ENCODE data around the gene C9orf78. TPM values are rescaled to one million over a fixed set of nuclear protein-coding genes. Genes with fewer than 3 reads are reported as not detected.
"Not testable (repeated sequence)": the region's sequence is repeated elsewhere in the genome, so short reads cannot be mapped to it uniquely, and the experiment has no call there.

The C9orf78 gene
- total RNA-seq, 5 donors from 2014 or later (not counting 1 experiment from before 2014, with no cell fraction given): 80.5 to 112 (median 90.2) TPM

DNA sequence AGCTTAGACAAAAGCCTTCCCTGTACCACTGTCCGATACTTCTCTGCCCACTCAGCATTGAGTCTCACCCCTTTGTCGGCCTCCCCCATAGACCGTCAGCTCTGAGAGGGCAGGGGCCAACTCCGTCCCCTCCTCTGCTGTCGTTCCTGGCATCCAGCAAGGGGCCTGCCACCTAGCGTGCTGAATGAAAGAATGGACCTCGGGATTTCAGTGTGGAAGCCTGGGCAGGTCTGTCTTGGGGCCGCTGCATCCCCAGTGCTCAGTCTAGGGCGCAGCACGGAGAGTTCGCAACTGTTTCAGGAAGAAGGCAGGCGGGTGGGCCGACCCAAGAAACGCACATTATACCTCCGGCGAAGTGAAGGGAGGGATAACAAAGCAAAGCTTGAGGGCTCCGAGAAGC, 33.6 kb downstream of the C9orf78 start:
- peaks cover 0 to 9% of the 10 kb centered on the region in 2 donors for H3K36me3 ChIP-seq (ENCODE audit: control insufficient read depth in 2 of 2, extremely low read depth in 1 of 2, insufficient read depth in 1 of 2, low read length in 1 of 2)
- ATAC-seq (replicated peaks in 1 of 4): no peak
- CTCF ChIA-PET: no interaction called here

GRCh38 chr9:129798973-129799372, 36.1 kb downstream of the C9orf78 start:
- peaks cover 1 to 5% (median 5%) of the 10 kb centered on the region in 3 donors for H3K4me1 Mint-ChIP-seq
- ATAC-seq (replicated peaks in 1 of 4) (no peak), DNase-seq (no peak)
- WGBS (ENCODE audit: insufficient coverage): 100% methylated on average over 2 of the region's 6 CpGs
- Histone ChIP-seq H3K36me3 (ENCODE audit: control insufficient read depth in 2 of 2, extremely low read depth in 1 of 2, insufficient read depth in 1 of 2, low read length in 1 of 2) (no peaks in the 10 kb centered on the region), H3K4me1 (ENCODE audit: control insufficient read depth in 1 of 2, extremely low read depth in 1 of 2, insufficient read depth in 2 of 2, low read length in 2 of 2) (peaks cover 3 to 11% of the 10 kb centered on the region in 2 experiments), H3K27me3 (replicated peaks in 1 of 2; ENCODE audit: control insufficient read depth in 2 of 2, extremely low read depth in 1 of 2, insufficient read depth in 2 of 2, low read length in 1 of 2) (peaks cover 0 to 2% of the 10 kb centered on the region in 2 experiments), H3K9me3 (no peaks in the 10 kb centered on the region), H3K4me3 (ENCODE audit: control insufficient read depth in 1 of 2, extremely low read depth in 1 of 2, low read length in 1 of 2) (no peak overlapping the region), H3K27ac (ENCODE audit: low read length) (no peak overlapping the region)
- ChIA-PET POLR2A (no interaction called here), CTCF (no interaction called here)
- no peak overlapping the region for H3K27ac Mint-ChIP-seq
- H3K4me3 Mint-ChIP-seq: no peak overlapping the region
- no peaks in the 10 kb centered on the region for H3K27me3 Mint-ChIP-seq
- H3K36me3 Mint-ChIP-seq: no peaks in the 10 kb centered on the region
- no peaks in the 10 kb centered on the region for H3K9me3 Mint-ChIP-seq

More for the DNA sequence above, 33.6 kb downstream of the C9orf78 start:
- no peaks in the 10 kb centered on the region for H3K27me3 Mint-ChIP-seq
- no peaks in the 10 kb centered on the region for H3K9me3 Mint-ChIP-seq
- H3K27ac ChIP-seq (ENCODE audit: low read length): no peak overlapping the region
- H3K4me3 ChIP-seq (ENCODE audit: control insufficient read depth in 1 of 2, extremely low read depth in 1 of 2, low read length in 1 of 2): no peak overlapping the region
- H3K36me3 Mint-ChIP-seq: peaks cover 7% of the 10 kb centered on the region
- POLR2A ChIA-PET: no interaction called here
- H3K27ac Mint-ChIP-seq: peak overlapping the region; percentile 36 to 52
- H3K4me1 Mint-ChIP-seq: peaks cover 19 to 24% (median 21%) of the 10 kb centered on the region in 3 donors
- H3K4me3 Mint-ChIP-seq: peak overlapping the region; percentile 64 to 91 (median 85)
- no peak for DNase-seq
- WGBS (ENCODE audit: insufficient coverage): 97% methylated on average over 16 of the region's 17 CpGs
- no peaks in the 10 kb centered on the region for H3K9me3 ChIP-seq
- no peaks in the 10 kb centered on the region for H3K27me3 ChIP-seq (replicated peaks in 1 of 2; ENCODE audit: control insufficient read depth in 2 of 2, extremely low read depth in 1 of 2, insufficient read depth in 2 of 2, low read length in 1 of 2)
- H3K4me1 ChIP-seq (ENCODE audit: control insufficient read depth in 1 of 2, extremely low read depth in 1 of 2, insufficient read depth in 2 of 2, low read length in 2 of 2): peaks cover 6 to 23% of the 10 kb centered on the region in 2 experiments

DNA sequence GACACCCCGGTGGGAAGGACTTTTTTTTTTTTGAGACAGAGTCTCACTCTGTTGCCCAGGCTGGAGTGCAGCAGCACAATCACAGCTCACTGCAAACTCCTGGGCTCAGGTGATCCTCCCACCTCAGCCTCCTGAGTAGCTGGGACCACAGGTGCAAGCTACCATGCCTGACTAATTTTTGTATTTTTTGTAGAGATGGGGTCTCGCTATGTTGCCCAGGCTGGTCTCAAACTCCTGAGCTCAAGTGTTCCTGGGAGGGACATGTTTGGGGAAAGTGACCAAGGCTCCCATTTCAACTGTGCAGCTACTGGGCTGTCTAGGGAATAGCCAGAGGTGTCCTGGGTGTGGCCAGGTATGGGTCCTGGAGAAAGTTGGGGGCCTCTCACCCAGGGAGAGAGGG, 39.0 kb downstream of the C9orf78 start:
- H3K27me3 ChIP-seq (replicated peaks in 1 of 2; ENCODE audit: control insufficient read depth in 2 of 2, extremely low read depth in 1 of 2, insufficient read depth in 2 of 2, low read length in 1 of 2); POLR2A ChIA-PET; H3K4me1 Mint-ChIP-seq; H3K27me3 Mint-ChIP-seq; DNase-seq; H3K9me3 Mint-ChIP-seq; H3K27ac Mint-ChIP-seq; H3K27ac ChIP-seq (ENCODE audit: low read length); H3K4me3 Mint-ChIP-seq; H3K36me3 ChIP-seq (ENCODE audit: control insufficient read depth in 2 of 2, extremely low read depth in 1 of 2, insufficient read depth in 1 of 2, low read length in 1 of 2); H3K9me3 ChIP-seq; H3K4me1 ChIP-seq (ENCODE audit: control insufficient read depth in 1 of 2, extremely low read depth in 1 of 2, insufficient read depth in 2 of 2, low read length in 2 of 2); H3K36me3 Mint-ChIP-seq; H3K4me3 ChIP-seq (ENCODE audit: control insufficient read depth in 1 of 2, extremely low read depth in 1 of 2, low read length in 1 of 2); ATAC-seq (replicated peaks in 1 of 4): not testable (repeated sequence)
- WGBS (ENCODE audit: insufficient coverage): 100% methylated on average over 1 of the region's 2 CpGs
- CTCF ChIA-PET: interaction anchor here in 1 of 2 donors (0.9 kb wide), 1 partner anchor 70 kb away, joined by 3 read pairs; no protein-coding TSS in a partner anchor

GRCh38 chr9:129794549-129794948, 40.5 kb downstream of the C9orf78 start:
- POLR2A ChIA-PET: no interaction called here

DNA sequence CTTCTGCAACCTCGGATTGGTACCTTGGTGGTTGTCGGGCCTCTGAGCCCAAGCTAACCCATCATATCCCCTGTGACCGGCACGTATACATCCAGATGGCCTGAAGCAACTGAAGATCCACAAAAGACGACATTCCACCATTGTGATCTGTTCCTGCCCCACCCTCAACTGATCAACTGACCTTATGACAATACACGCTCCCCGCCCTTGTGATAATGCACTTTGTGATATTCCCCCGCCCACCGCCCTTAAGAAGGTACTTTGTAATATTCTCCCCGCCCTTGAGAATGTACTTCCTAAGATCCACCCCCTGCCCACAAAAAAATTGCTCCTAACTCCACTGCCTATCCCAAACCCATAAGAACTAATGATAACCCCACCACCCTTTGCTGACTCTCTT, 48.6 kb downstream of the C9orf78 start:
- H3K4me3 ChIP-seq (ENCODE audit: control insufficient read depth in 1 of 2, extremely low read depth in 1 of 2, low read length in 1 of 2): no peak overlapping the region
- no peak overlapping the region for H3K4me3 Mint-ChIP-seq
- CTCF ChIA-PET: interaction anchor here (0.7 kb wide), 2 partner anchors 139 to 653 kb away, joined by 4 to 12 read pairs; no protein-coding TSS in a partner anchor
- H3K9me3 ChIP-seq: no peaks in the 10 kb centered on the region
- DNase-seq: no peak
- peaks cover 6 to 14% of the 10 kb centered on the region in 2 donors for H3K27me3 Mint-ChIP-seq
- no peaks in the 10 kb centered on the region for H3K36me3 ChIP-seq (ENCODE audit: control insufficient read depth in 2 of 2, extremely low read depth in 1 of 2, insufficient read depth in 1 of 2, low read length in 1 of 2)
- no peak overlapping the region for H3K27ac Mint-ChIP-seq
- peaks cover 0 to 11% of the 10 kb centered on the region in 2 experiments for H3K4me1 ChIP-seq (ENCODE audit: control insufficient read depth in 1 of 2, extremely low read depth in 1 of 2, insufficient read depth in 2 of 2, low read length in 2 of 2)
- POLR2A ChIA-PET: interaction anchor here in 1 of 2 donors (0.7 kb wide), 1 partner anchor 162 kb away, joined by 4 read pairs; no protein-coding TSS in a partner anchor
- WGBS (ENCODE audit: insufficient coverage): 95% methylated on average over 10 of the region's 10 CpGs
- no peaks in the 10 kb centered on the region for H3K9me3 Mint-ChIP-seq
- peaks cover 0 to 9% of the 10 kb centered on the region in 2 experiments for H3K27me3 ChIP-seq (replicated peaks in 1 of 2; ENCODE audit: control insufficient read depth in 2 of 2, extremely low read depth in 1 of 2, insufficient read depth in 2 of 2, low read length in 1 of 2)
- no peak for ATAC-seq (replicated peaks in 1 of 4)
- peaks cover 5 to 9% (median 9%) of the 10 kb centered on the region in 3 donors for H3K4me1 Mint-ChIP-seq
- no peak overlapping the region for H3K27ac ChIP-seq (ENCODE audit: low read length)
- no peaks in the 10 kb centered on the region for H3K36me3 Mint-ChIP-seq

More at GRCh38 chr9:129794549-129794948, 40.5 kb downstream of the C9orf78 start:
- Mint-ChIP-seq H3K27me3 (no peaks in the 10 kb centered on the region), H3K4me3 (no peak overlapping the region), H3K36me3 (no peaks in the 10 kb centered on the region), H3K4me1 (peaks cover 5 to 7% (median 5%) of the 10 kb centered on the region in 3 donors), H3K9me3 (no peaks in the 10 kb centered on the region), H3K27ac (no peak overlapping the region)
- Histone ChIP-seq H3K27me3 (replicated peaks in 1 of 2; ENCODE audit: control insufficient read depth in 2 of 2, extremely low read depth in 1 of 2, insufficient read depth in 2 of 2, low read length in 1 of 2) (peaks cover 0 to 9% of the 10 kb centered on the region in 2 experiments), H3K27ac (ENCODE audit: low read length) (no peak overlapping the region), H3K36me3 (ENCODE audit: control insufficient read depth in 2 of 2, extremely low read depth in 1 of 2, insufficient read depth in 1 of 2, low read length in 1 of 2) (no peaks in the 10 kb centered on the region), H3K4me1 (ENCODE audit: control insufficient read depth in 1 of 2, extremely low read depth in 1 of 2, insufficient read depth in 2 of 2, low read length in 2 of 2) (peaks cover 0 to 8% of the 10 kb centered on the region in 2 experiments), H3K4me3 (ENCODE audit: control insufficient read depth in 1 of 2, extremely low read depth in 1 of 2, low read length in 1 of 2) (no peak overlapping the region), H3K9me3 (no peaks in the 10 kb centered on the region)
- WGBS (ENCODE audit: insufficient coverage): 89% methylated on average over 8 of the region's 8 CpGs
- no peak for DNase-seq
- no peak for ATAC-seq (replicated peaks in 1 of 4)
- CTCF ChIA-PET: interaction anchor here in 1 of 2 donors (0.7 kb wide), 1 partner anchor 10 kb away, joined by 3 read pairs; no protein-coding TSS in a partner anchor

DNA sequence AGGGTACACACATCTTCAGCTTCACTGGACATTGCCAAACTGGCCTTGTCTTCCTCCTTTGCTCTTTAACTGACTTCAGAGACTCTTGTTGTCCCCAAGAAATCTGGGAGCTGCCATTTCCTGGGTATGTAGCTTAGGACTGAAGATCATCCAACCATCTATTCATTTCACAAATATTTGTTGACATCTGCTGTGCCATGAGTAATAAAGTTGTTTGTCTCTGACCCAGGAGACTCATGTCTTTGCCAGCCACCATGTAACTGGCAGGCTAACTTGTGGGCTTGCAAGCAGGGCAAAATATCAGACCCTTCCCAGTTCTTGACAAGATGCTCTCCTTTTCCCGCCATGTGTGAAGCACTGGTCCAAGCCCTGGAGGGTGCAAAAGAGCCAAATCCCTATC, 49.2 kb downstream of the C9orf78 start:
- Histone ChIP-seq H3K9me3 (no peaks in the 10 kb centered on the region), H3K27me3 (replicated peaks in 1 of 2; ENCODE audit: control insufficient read depth in 2 of 2, extremely low read depth in 1 of 2, insufficient read depth in 2 of 2, low read length in 1 of 2) (peaks cover 0 to 9% of the 10 kb centered on the region in 2 experiments), H3K4me1 (ENCODE audit: control insufficient read depth in 1 of 2, extremely low read depth in 1 of 2, insufficient read depth in 2 of 2, low read length in 2 of 2) (peaks cover 0 to 11% of the 10 kb centered on the region in 2 experiments), H3K36me3 (ENCODE audit: control insufficient read depth in 2 of 2, extremely low read depth in 1 of 2, insufficient read depth in 1 of 2, low read length in 1 of 2) (no peaks in the 10 kb centered on the region), H3K27ac (ENCODE audit: low read length) (no peak overlapping the region), H3K4me3 (ENCODE audit: control insufficient read depth in 1 of 2, extremely low read depth in 1 of 2, low read length in 1 of 2) (no peak overlapping the region)
- ATAC-seq (replicated peaks in 1 of 4): no peak
- ChIA-PET POLR2A (interaction anchor here in 1 of 2 donors (0.7 kb wide), 1 partner anchor 162 kb away, joined by 4 read pairs; no protein-coding TSS in a partner anchor), CTCF (interaction anchor here (0.7 to 1.4 kb wide), 4 partner anchors 49 to 653 kb away, joined by 3 to 12 read pairs (median 4); no protein-coding TSS in a partner anchor)
- DNase-seq: no peak
- peaks cover 5 to 9% (median 9%) of the 10 kb centered on the region in 3 donors for H3K4me1 Mint-ChIP-seq
- H3K27me3 Mint-ChIP-seq: peaks cover 6 to 14% of the 10 kb centered on the region in 2 donors
- H3K36me3 Mint-ChIP-seq: no peaks in the 10 kb centered on the region
- no CpG with 5 or more reads among the region's 1 CpG for WGBS (ENCODE audit: insufficient coverage)
- no peak overlapping the region for H3K27ac Mint-ChIP-seq
- no peak overlapping the region for H3K4me3 Mint-ChIP-seq
- no peaks in the 10 kb centered on the region for H3K9me3 Mint-ChIP-seq
